A549 (cell line): ENCODE measurements around the gene GRAMD2A.

ENCODE experiments used
- CTCF ChIP-seq: fragments of >200 bp; sonication (Bioruptor Twin); formaldehyde crosslinking; IDR thresholded peaks from 3 replicates; pipeline ENCODE4 v1.5.1; 2016
- KDM5A ChIP-seq: fragments of 200-600 bp; sonication (generic); IDR thresholded peaks from 2 replicates; pipeline ENCODE4 v1.6.1; 2016; ENCODE audit warnings: antibody characterized with exemption, mild to moderate bottlenecking
- NPAS2 ChIP-seq: fragments of 250-450 bp; sonication (Bioruptor Pico); IDR thresholded peaks from 2 replicates; pipeline ENCODE4 v1.8.0; 2022; ENCODE audit warnings: mild to moderate bottlenecking, moderate library complexity, borderline replicate concordance

- no peak for TF ChIP-seq NPAS2
- TF ChIP-seq KDM5A: no peak
- TF ChIP-seq CTCF: no peak
These were observed 3.0 kb upstream of the GRAMD2A start for GRCh38 chr15:72200395-72201237.
